GM19099 (cell line): Measurements from ENCODE around the gene TRDN.

Source experiments
- POLR2A ChIP-seq: IDR thresholded peaks from 3 replicates; pipeline ENCODE4 v1.6.1; 2011; ENCODE audit warnings: low read depth; ENCODE audit not compliant: insufficient read length; ENCODE audit errors: extremely low read depth

The TRDN gene

DNA sequence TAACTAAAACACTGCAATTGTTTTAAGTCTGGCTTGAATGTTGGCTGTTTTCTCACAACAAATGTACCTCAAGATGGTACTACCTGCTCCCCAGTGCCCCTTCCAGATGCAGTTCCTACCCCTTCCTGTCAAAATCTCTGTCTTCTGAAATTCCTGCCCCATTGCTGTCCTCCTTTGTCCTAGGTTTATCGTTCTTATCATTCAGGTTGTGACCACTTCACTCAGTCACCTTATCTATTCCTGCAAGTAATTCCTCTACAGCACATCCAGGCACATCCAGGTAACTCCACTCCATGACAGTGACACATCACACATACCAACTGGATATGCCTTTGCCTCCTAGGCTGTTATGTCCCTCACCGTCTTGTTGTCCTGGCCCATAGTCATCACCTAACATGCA, 90.2 kb downstream of the TRDN start:
- TF ChIP-seq POLR2A, result no peak

DNA sequence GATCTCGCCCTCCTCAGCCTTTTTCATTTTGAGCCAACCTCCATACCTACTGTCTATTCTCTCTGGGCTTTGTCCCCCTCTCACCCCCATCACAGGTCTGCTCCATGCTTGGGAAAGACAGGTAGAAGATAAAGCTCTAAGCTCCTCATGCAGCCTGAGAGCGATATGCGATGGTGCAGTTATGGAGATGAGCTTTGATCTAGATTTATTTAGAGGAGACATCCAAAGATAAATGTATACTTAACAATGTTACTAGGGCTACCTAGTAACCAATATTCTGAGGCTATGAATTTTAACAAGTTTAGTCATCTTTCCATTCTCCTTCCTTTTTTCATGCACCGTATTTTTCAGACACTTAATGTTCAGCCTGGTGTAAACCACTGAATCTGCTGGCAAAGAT, 95.3 kb downstream of the TRDN start:
- TF ChIP-seq POLR2A, result no peak

DNA sequence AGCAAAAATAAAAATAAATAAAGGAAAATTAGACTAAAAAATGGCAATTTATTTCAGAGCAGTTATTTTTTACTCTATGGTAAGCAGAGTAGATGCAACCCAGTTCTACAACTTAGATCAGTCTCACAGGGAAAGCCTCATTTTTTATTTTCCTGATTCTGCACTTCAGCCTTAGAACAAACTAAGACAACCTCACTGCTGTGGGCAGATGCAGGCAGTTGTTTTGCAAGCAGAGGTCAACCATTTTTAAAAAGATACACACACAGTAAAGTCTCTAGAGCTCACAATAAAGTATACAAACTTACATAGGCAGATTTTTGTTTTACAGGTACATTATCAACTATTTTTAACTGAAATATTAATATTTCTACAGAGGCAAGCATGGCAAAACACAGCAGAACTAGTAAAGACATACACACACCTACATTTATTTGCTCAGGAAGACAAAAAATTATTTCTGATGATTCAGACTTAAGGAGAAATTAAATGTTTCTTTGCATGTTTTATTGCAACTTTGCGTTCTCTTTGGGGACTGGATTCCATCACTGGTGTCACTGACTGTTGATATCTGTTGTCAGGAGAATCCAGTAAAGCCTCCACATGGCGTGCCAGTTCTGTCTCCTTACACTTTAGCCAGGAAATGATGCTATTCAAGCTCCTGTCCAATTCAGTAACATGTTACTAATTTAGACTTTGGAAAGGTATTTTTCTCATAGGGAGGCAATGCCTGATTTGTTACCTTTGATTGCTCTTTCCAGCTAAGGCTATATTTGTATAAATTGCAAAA, 102.7 kb downstream of the TRDN start:
- TF ChIP-seq POLR2A, result no peak

DNA sequence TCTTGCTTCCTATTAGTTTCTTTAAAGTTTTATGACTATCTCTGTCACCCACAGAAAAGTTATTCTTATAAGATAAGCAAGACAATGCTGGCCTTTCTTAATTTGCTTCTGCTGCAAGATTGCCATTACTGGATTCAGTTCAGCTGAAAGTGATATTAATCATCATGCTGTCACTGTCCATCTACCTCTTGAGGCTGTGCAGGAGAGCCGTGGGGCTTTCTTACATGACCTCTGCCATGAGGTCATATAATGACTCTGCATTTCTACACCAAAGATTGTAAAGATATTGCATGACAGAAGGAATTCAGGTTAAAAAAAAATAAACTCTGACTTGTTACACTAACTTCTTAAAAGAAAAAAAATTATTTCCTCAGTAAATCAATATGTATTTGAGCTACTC, 106.9 kb downstream of the TRDN start:
- no peak for TF ChIP-seq POLR2A

DNA sequence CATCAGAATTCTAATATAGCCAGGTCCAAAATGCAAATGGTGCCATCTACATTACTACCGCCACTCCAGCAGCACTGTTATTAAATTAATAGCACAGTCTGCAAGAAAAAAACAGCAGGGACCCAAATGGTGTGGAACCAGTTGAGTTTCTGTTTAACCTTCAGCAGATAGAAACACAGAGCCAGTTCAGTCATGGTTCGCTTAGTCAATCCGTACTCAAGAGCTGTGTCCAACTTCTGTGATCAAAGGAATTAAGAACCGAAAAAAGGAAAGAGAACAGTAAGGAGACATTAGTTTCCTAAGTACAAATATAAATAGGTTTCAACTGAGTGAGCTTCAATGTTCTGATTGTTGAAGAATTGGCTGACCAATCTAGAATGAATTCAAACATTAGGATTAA, 107.7 kb downstream of the TRDN start:
- TF ChIP-seq POLR2A, result no peak

DNA sequence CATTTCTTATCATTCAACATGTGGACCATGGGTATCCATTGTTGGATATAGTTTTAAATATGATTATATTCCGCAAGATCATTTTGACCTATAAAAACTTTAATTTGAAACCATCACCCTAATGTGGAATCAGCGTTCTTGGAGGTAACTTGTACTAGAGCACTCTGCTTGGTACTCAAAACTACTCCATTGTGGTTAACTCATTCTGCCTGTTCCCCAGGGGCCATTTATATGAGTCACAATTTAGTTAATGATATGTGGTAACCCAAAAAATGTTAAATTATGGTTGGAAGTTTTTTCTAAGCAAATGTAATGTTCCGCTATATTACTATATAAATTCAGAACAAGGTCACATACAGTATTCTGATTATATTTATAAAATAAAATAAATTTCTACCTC, 109.3 kb downstream of the TRDN start:
- no peak for TF ChIP-seq POLR2A

DNA sequence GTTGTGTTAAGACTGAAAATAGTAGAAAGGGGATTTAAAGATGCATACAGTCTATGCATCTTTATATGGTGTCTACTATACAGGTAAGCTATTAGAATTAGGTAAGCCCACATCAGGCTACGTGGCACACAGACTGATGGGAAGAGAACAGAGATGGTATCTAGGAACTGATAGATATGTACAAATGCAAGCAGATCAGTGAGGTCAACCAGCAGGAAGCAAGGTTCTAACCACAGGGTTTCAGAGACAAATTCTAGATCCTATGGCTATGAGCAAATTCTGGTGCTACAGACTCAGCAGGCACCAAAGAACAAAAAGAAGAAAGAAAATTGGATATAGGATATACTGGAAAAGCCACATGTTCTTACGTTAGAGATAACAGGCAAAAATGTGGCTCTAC, 110.6 kb downstream of the TRDN start:
- TF ChIP-seq POLR2A, result no peak

DNA sequence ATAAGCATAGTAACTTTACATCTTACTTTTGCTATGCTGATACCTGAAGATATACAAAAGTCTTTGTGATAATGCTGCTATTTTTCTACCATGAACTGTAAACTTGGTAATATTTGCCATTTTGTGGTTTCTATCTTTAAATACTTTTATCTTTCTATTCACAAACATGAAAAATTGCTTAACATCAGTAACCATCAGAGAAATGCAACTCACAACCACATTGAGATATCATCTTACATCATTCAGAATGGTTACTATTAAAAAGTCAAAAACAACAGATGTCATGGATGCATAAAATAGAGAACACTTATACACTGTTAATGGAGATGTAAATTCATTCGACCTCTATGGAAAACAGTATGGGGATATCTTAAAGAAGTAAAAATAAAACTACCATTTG, 112.0 kb downstream of the TRDN start:
- TF ChIP-seq POLR2A, result no peak

DNA sequence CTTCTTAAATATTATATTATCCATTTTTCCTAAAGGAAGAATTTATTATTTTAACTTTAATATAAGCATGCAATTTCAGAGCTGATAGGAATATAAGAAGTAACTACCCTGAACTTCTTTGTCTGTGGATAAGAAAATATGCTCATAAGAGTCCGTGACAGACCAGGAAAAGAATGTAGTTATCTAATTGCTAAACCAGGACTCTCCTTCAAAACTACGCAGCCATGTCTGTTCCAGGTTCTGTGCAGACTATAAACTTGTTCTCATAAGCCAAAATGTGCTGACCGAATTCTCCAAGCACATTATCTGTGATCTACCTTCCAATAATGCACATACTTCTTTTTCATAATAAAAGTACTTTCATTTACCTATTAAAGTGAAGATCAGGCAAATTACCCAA, 116.5 kb downstream of the TRDN start:
- no peak for TF ChIP-seq POLR2A

DNA sequence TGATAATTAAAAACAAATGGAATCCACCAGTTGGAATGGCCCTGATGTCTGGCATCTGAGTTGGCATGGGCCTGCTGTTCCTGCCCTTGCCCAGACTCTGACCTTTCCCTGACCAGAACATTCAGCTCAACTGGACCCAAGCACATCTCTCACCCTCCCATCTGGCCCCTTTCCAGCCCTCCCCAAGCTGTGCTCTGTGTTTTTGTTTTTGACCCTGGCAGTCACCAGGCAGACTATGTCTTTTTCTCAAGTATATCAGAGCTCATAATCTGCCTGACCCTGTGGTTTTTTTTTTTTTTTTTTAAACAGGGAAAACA, 117.6 kb downstream of the TRDN start:
- TF ChIP-seq POLR2A, result no peak

DNA sequence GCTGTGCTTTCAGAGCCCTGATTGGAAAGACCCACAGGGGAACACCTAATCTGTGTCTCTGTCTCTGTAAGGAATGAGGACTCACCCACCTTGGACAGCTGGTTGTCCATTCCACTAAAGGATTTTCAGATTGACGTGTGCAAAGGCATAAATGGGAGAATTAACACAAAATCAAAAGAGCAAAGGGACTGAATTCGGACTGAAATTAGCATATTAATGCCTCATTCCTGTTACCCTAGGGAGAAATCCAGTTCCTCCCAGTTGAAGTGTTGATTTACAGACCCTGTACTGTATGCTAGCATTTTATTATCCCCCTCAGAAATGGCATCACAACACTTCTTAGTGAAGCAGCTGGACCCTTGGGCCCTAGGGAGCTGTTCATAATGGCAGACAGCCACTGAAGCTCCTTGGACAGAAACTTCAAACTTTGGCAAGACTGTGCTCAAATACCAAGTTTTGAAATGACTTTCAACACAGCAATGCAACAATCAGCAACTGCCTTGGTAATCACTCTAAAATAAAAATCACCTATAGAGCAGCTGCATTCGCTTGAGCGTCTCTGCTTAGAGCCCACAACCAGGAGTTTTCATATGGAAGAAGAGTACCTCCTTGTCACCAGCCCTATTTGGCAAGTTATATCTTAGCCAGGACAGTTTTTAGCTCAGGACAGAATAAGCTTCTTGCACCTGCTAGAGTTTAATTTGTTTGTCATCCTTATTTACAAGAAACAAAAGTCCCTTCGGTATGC, 118.1 kb downstream of the TRDN start:
- no peak for TF ChIP-seq POLR2A

DNA sequence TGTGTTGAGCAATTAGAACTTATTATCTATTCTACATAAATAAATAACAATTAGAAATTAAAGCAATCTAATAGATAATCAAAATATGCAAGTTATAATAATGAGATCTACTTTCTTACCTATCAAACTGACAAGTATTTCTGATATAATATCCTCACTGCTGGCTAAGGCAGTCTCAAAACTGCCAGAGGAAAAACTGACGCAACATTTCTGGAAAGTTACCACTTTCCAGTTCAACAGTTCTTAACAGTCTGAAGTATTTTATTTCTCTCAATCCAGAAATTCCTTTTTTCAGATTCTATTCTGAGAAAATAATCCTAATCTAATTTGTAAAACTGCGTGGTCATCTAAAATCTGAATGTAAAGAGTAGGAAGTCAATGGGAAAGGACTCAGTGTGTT, 121.0 kb downstream of the TRDN start:
- TF ChIP-seq POLR2A, result no peak

DNA sequence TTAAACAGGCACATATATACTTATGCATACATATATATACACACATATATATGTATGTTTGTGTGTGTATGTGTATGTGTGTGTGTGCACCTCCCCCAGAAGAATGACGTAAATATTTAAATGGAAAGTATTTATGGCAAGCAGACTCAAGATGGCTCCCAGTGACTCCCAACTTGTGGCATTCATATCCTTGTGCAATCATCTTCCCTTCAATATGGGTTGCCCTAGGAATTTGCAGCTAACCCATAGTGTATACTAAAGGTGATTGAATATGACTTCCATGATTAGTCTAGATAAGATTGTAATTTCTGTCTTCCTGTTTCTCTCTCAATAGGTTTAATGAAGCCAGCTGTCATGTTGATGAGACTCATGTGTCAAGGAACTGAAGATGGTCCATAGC, 127.6 kb downstream of the TRDN start:
- TF ChIP-seq POLR2A, result no peak

DNA sequence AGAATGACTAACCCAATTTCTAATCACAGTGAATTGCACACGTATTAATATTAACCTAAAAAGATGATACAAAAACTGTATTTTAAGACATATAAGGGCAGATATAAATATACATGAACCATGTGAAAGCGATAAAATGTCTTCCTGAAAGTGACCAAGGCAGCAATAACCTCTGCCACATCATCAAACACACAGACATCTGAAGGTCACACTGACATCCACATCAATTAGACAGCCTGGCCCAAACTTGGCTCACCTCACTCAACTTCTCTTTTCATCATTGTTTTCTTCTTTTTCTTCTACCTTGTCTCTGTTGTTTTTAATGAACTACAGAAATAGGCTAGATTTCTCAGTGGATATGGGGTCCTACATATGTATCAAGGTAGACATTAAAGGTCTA, 128.5 kb downstream of the TRDN start:
- no peak for TF ChIP-seq POLR2A

DNA sequence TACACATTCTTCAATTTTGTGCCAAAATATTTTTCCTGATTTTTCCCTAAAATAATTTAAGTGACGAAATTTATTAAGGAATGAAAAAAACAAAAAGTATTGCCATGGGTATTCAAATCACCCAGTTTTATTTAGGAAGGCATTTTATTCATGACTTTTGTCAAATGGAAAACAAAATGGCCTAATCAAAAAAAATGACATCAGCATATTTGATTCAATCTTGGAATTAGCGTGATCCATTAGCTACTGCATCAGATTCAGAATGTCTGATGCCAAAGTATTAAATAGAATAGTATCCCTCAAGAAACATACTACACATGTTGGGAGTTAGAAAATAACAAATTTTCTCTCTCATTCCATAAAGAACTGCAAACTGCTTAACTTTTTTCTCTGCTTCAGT, 129.2 kb downstream of the TRDN start:
- TF ChIP-seq POLR2A, result no peak

DNA sequence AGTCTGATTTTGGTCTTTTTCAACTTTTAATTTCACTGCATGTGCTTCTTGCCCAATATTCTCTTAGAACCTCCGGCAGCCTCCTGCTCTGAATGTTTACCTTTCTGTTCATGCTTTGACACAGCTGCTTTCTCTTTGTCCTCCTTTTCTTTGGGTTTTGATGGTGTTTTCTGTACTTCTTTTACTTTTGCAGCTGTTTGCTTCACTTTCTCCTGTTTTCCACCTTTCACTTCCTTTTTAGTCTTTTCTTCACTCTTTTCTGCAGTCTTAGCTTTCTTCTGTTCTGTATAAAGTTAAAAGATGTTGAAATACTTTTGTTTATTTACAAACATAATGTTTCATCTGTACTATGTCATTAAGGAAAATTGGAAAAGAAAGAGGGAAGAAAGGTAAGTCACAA, 133.1 kb downstream of the TRDN start:
- TF ChIP-seq POLR2A, result no peak

DNA sequence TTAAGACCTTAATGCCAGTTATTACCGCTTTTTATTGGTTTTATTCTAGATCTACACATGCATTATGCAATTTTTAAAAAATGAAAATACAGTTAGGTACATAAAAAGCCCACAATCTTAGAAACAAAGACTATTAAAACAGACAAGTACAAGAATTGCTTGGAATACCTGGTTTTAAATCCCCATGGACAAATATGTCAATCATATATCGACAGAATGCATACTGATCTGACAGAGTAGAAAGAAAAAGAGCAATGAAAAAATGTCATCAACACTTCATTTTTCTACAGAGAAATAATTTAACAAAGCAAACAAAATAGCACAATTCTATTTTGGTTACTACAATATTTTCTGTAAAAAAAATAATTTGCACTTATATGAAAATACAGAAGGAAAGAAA, 139.7 kb downstream of the TRDN start:
- TF ChIP-seq POLR2A, result no peak

DNA sequence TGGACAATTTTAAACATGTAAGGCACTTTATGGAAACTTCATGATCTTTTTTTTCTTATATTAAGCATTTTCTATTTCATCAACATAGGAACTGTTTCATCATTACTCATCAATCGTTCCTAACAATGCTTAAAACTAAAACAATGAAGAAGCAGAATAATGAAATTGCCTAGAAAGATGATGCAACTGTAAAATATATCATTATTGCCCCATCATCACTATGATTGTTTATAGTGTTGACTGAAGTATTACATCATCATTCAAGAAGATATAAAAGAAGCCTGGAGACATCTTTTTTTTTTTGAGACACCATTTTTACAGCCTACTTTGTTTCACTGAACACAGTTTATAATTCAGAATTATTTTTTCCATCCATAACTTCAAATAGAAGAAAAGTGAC, 147.2 kb downstream of the TRDN start:
- no peak for TF ChIP-seq POLR2A

DNA sequence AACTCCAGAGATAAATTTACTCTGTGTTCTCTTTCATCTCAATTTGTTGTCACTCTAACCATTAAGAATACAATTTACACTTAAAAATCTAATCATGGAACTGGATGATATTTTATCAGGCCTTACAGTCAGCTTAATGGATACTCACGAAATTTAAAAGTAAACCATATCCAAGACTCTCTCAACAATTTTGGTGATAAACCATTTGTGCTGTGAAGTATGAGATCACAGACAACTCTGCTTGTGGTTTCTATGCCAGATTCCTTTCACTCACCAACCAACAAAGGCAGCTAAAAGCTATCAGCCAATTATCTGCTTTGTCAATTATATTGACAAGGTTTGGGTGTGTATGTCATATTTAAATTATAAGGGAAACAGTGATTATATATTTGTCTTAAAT, 155.8 kb downstream of the TRDN start:
- TF ChIP-seq POLR2A, result no peak
